Testis (tissue), 3 donors: ENCODE measurements around the gene PCDHA3. TPM values are rescaled to one million over a fixed set of nuclear protein-coding genes. Genes with fewer than 3 reads are reported as not detected.
A peak's percentile ranks its signal among the peaks of the same experiment; 100 is the strongest.
"Not testable (repeated sequence)": the region's sequence is repeated elsewhere in the genome, so short reads cannot be mapped to it uniquely, and the experiment has no call there.

Source experiments
- DNase-seq: peaks from one replicate; pipeline ENCODE4 v3.0.0-alpha.2; 2019
- H3K27ac ChIP-seq, 2 donors: fragments of 200-600 bp; sonication (generic); one replicate each; pipeline ENCODE4 v1.5.1; 2019
- H3K27me3 ChIP-seq: fragments of 200-600 bp; sonication (generic); one replicate; pipeline ENCODE4 v1.5.1; 2019
- H3K36me3 ChIP-seq: fragments of 200-600 bp; sonication (generic); one replicate; pipeline ENCODE4 v1.5.1; 2017; ENCODE audit warnings: low read depth; ENCODE audit errors: missing control alignments
- H3K4me1 ChIP-seq: fragments of 200-600 bp; sonication (generic); one replicate; pipeline ENCODE4 v1.5.1; 2019
- H3K4me3 ChIP-seq, 2 donors: fragments of 200-600 bp; sonication (generic); one replicate each; pipeline ENCODE4 v1.5.1; 2017 to 2019
- H3K9me3 ChIP-seq: fragments of 200-600 bp; sonication (generic); one replicate; pipeline ENCODE4 v1.5.1; 2017
- POLR2A ChIP-seq: fragments of 450-650 bp; IDR thresholded peaks from one replicate; pipeline ENCODE4 v1.6.1; 2017; ENCODE audit warnings: antibody characterized with exemption, mild to moderate bottlenecking, moderate library complexity
- WGBS, 2 donors: methylation state at CpG; one replicate each; pipeline ENCODE4 v1.1.5; 2018; 5-methylcytosine and 5-hydroxymethylcytosine counted together
- intact Hi-C: fragments of 100-400 bp; cut with DNase I; formaldehyde crosslinking; loops from one replicate; pipeline ENCODE4 v1.15.1; 2023; ENCODE audit warnings: low total_unique reads
- polyA plus RNA-seq: library from polyadenylated mRNA; stranded (reverse); fragments of 350-450 nt; fragmentation: Illumina TruSeq; extraction: RNeasy Lipid Tissue Mini Kit (QIAGEN cat#74804); gene quantifications from one replicate; pipeline ENCODE4 v1.2.3, GENCODE V29; 2014; ENCODE audit warnings: low read depth, low replicate concordance; ENCODE audit not compliant: insufficient read depth
- total RNA-seq, 2 donors: library from RNA; depleted of rRNA; stranded (reverse); fragments of >200 nt; gene quantifications; one replicate each; pipeline ENCODE4 v1.2.3, GENCODE V29; 2016
- TF ChIP-seq, protein P1 (sequence below), 3 experiments: fragments of 450-650 bp in 2 of 3; fragments of 200-600 bp in 1 of 3; sonication (generic) in 1 of 3; IDR thresholded peaks; one replicate each; pipeline ENCODE4 v1.5.1; 2016 to 2019; ENCODE audit warnings: antibody characterized with exemption in 3 of 3, mild to moderate bottlenecking in 2 of 3, moderate library complexity in 1 of 3

PCDHA3 gene
- total and polyA plus RNA-seq, 3 donors from 2014 or later, result 0.74 to 2.0 (median 0.79) TPM

DNA sequence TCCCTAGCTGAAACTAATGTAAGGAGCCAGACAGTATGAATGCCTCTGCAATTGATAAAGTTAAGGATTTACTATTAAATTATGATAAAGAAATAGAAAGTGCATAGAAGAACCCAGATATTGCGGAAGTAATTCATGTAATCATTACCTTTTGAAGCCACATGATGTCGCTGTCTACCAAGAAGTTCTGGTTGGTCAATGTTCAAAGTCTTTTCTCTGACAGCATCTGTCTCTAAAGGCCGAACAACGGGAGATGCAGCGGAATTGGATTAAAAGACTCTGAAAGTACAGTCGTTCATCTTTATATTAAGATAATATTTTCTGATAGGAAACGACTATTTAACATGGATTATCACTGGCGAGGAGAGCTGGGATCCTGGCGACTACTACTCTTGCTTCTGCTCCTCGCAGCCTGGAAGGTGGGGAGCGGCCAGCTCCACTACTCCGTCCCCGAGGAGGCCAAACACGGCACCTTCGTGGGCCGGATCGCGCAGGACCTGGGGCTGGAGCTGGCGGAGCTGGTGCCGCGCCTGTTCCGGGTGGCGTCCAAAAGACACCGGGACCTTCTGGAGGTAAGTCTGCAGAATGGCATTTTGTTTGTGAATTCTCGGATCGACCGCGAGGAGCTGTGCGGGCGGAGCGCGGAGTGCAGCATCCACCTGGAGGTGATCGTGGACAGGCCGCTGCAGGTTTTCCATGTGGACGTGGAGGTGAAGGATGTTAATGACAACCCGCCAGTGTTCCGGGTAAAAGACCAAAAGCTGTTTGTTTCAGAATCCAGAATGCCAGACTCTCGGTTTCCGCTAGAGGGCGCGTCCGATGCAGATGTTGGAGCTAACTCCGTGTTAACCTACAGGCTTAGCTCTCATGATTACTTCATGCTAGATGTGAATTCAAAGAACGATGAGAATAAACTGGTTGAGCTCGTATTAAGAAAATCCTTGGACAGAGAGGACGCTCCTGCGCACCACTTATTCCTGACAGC lies 40.4 kb downstream of the PCDHA3 start, which contains the start of gene PCDHA8:
PCDHA8 (plus strand) TSS at position 210 of the 985 bp plus-strand sequence; CDS start at position 345, 135 bp downstream.
- 13 to 18% methylated on average over 41 to 47 of the region's 47 CpGs for WGBS, 2 donors
- no peaks in the 10 kb centered on the region for H3K27me3 ChIP-seq
- intact Hi-C loops, result no loop called here
- no peaks in the 10 kb centered on the region for H3K9me3 ChIP-seq
- H3K4me3 ChIP-seq, result peak within 1 kb of the TSS in 1 of 2 donors; percentile 9
- TF ChIP-seq, protein P1, sequence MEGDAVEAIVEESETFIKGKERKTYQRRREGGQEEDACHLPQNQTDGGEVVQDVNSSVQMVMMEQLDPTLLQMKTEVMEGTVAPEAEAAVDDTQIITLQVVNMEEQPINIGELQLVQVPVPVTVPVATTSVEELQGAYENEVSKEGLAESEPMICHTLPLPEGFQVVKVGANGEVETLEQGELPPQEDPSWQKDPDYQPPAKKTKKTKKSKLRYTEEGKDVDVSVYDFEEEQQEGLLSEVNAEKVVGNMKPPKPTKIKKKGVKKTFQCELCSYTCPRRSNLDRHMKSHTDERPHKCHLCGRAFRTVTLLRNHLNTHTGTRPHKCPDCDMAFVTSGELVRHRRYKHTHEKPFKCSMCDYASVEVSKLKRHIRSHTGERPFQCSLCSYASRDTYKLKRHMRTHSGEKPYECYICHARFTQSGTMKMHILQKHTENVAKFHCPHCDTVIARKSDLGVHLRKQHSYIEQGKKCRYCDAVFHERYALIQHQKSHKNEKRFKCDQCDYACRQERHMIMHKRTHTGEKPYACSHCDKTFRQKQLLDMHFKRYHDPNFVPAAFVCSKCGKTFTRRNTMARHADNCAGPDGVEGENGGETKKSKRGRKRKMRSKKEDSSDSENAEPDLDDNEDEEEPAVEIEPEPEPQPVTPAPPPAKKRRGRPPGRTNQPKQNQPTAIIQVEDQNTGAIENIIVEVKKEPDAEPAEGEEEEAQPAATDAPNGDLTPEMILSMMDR (IDR thresholded peaks at IDR 0.05), result peak in 2 of 3 experiments; percentile 26 to 39
- no peak for TF ChIP-seq POLR2A
- H3K36me3 ChIP-seq, result no peaks in the 10 kb centered on the region
- no peaks in the 10 kb centered on the region for H3K4me1 ChIP-seq
- peak; percentile 72 for DNase-seq
- no peak within 1 kb of the TSS for H3K27ac ChIP-seq

DNA sequence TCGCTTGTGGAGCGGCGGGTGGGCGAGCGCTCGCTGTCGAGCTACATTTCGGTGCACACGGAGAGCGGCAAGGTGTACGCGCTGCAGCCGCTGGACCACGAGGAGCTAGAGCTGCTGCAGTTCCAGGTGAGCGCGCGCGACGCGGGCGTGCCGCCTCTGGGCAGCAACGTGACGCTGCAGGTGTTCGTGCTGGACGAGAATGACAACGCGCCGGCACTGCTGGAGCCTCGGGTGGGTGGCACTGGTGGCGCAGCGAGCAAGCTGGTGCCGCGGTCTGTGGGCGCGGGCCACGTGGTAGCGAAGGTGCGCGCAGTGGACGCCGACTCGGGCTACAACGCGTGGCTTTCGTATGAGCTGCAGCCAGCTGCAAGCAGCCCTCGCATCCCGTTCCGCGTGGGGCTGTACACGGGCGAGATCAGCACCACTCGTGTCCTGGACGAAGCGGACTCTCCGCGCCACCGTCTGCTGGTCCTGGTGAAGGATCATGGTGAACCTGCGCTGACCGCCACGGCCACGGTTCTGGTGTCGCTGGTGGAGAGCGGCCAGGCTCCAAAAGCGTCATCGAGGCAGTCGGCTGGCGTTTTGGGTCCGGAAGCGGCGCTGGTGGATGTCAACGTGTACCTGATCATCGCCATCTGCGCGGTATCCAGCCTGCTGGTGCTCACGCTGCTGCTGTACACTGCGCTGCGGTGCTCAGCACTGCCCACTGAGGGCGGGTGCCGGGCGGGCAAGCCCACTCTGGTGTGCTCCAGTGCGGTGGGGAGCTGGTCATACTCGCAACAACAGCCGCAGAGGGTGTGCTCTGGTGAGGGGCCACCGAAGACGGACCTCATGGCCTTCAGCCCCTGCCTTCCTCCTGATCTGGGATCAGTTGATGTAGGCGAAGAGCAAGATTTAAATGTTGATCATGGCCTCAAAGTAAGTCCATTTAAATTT lies 42.2 kb downstream of the PCDHA3 start:
- DNase-seq, result no peak
- intact Hi-C loops, result no loop called here
- H3K36me3 ChIP-seq, result no peaks in the 10 kb centered on the region
- H3K4me3 ChIP-seq, result no peak overlapping the region
- H3K9me3 ChIP-seq, result no peaks in the 10 kb centered on the region
- TF ChIP-seq, protein P1 (IDR thresholded peaks at IDR 0.05), result no peak
- TF ChIP-seq POLR2A, result no peak
- H3K27me3 ChIP-seq, result no peaks in the 10 kb centered on the region
- H3K27ac ChIP-seq, result no peak overlapping the region
- no peaks in the 10 kb centered on the region for H3K4me1 ChIP-seq
- 24 to 33% methylated on average over 56 to 74 of the region's 87 CpGs for WGBS, 2 donors

DNA sequence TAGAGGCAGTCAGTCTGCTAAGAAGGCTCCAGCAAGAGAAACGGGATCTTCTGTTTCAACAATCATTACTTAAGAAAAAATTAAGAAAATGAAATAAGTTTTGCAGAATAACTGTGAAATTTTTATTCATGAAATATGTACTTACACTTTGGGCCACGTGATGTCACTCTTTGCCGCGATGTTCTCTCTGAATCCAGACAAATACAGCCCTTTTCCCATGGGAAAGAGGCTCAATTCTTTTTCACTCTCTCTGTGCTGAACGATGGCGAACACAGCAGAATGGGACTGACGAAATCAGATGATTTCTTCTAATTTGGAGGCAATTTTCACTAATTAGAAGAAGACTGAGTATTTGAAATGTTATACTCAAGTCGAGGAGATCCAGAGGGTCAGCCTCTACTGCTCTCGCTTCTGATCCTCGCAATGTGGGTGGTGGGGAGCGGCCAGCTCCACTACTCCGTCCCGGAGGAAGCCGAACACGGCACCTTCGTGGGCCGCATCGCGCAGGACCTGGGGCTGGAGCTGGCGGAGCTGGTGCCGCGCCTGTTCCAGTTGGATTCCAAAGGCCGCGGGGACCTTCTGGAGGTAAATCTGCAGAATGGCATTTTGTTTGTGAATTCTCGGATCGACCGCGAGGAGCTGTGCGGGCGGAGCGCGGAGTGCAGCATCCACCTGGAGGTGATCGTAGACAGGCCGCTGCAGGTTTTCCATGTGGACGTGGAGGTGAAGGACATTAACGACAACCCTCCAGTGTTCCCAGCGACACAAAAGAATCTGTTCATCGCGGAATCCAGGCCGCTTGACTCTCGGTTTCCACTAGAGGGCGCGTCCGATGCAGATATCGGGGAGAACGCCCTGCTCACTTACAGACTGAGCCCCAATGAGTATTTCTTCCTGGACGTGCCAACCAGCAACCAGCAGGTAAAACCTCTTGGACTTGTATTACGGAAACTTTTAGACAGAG lies 47.6 kb downstream of the PCDHA3 start, which contains the start of gene PCDHA9:
PCDHA9 (plus strand) TSS at position 244 of the 964 bp plus-strand sequence; CDS start at position 358, 114 bp downstream.
- H3K4me3 ChIP-seq, result not testable (repeated sequence)

DNA sequence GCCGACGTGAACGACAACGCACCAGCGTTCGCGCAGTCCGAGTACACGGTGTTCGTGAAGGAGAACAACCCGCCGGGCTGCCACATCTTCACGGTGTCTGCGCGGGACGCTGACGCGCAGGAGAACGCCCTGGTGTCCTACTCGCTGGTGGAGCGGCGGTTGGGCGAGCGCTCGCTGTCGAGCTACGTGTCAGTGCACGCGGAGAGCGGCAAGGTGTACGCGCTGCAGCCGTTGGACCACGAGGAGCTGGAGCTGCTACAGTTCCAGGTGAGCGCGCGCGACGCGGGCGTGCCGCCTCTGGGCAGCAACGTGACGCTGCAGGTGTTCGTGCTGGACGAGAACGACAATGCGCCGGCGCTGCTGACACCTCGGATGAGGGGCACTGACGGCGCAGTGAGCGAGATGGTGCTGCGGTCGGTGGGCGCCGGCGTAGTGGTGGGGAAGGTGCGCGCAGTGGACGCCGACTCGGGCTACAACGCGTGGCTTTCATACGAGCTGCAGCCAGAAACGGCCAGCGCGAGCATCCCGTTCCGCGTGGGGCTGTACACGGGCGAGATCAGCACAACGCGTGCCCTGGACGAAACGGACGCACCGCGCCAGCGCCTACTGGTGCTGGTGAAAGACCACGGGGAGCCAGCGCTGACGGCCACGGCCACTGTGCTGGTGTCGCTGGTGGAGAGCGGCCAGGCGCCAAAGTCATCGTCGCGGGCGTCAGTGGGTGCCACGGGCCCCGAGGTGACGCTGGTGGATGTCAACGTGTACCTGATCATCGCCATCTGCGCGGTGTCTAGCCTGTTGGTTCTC lies 49.2 kb downstream of the PCDHA3 start:
- H3K9me3 ChIP-seq, H3K27me3 ChIP-seq, DNase-seq, H3K36me3 ChIP-seq, H3K27ac ChIP-seq, H3K4me1 ChIP-seq, intact Hi-C loops: not testable (repeated sequence)
- peak overlapping the region in 1 of 2 donors; percentile 32 for H3K4me3 ChIP-seq
- WGBS, 2 donors, result 16 to 38% methylated on average over 18 to 76 of the region's 101 CpGs

More for the DNA sequence above, 47.6 kb downstream of the PCDHA3 start, which contains the start of gene PCDHA9:
- H3K9me3 ChIP-seq, H3K36me3 ChIP-seq, intact Hi-C loops, H3K27me3 ChIP-seq, H3K27ac ChIP-seq, DNase-seq, H3K4me1 ChIP-seq: not testable (repeated sequence)
- 11 to 17% methylated on average over 11 to 36 of the region's 48 CpGs for WGBS, 2 donors

Other genes starting within 250 kb of the PCDHA3 start
- gene SRA1, start 243.6 kb upstream of the PCDHA3 start, total RNA-seq, result 10 to 100 TPM; 43.1 to 51.3 TPM
- gene SRA1, start 243.6 kb upstream of the PCDHA3 start, polyA plus RNA-seq, result 49.0 TPM
- 100 to 1,000 TPM; 122 to 129 TPM for gene APBB3, start 236.5 kb upstream of the PCDHA3 start, total RNA-seq
- gene APBB3, start 236.5 kb upstream of the PCDHA3 start, polyA plus RNA-seq, result 73.1 TPM
- 100 to 1,000 TPM in 1 of 2 donors, 10 to 100 TPM in 1; 84.3 to 105 TPM for gene SLC35A4, start 236.2 kb upstream of the PCDHA3 start, total RNA-seq
- gene SLC35A4, start 236.2 kb upstream of the PCDHA3 start, polyA plus RNA-seq, result 97.0 TPM
- 10 to 100 TPM; 23.7 to 41.1 TPM for gene CD14, start 167.9 kb upstream of the PCDHA3 start, total RNA-seq
- gene CD14, start 167.9 kb upstream of the PCDHA3 start, polyA plus RNA-seq, result 40.5 TPM
- gene TMCO6, start 161.6 kb upstream of the PCDHA3 start, total RNA-seq, result 100 to 1,000 TPM in 1 of 2 donors, 10 to 100 TPM in 1; 58.0 to 103 TPM
- gene TMCO6, start 161.6 kb upstream of the PCDHA3 start, polyA plus RNA-seq, result 34.5 TPM
- gene NDUFA2, start 153.4 kb upstream of the PCDHA3 start, total RNA-seq, result 100 to 1,000 TPM in 1 of 2 donors, 10 to 100 TPM in 1; 82.6 to 109 TPM
- gene NDUFA2, start 153.4 kb upstream of the PCDHA3 start, polyA plus RNA-seq, result 116 TPM
- 100 to 1,000 TPM; 160 to 192 TPM for gene IK, start 153.2 kb upstream of the PCDHA3 start, total RNA-seq
- gene IK, start 153.2 kb upstream of the PCDHA3 start, polyA plus RNA-seq, result 187 TPM
- gene WDR55, start 136.2 kb upstream of the PCDHA3 start, total RNA-seq, result 10 to 100 TPM; 17.6 to 21.1 TPM
- 11.7 TPM for gene WDR55, start 136.2 kb upstream of the PCDHA3 start, polyA plus RNA-seq
- gene DND1, start 127.5 kb upstream of the PCDHA3 start, total RNA-seq, result 10 to 100 TPM; 31.8 to 47.2 TPM
- gene DND1, start 127.5 kb upstream of the PCDHA3 start, polyA plus RNA-seq, result 21.8 TPM
- gene HARS1, start 109.7 kb upstream of the PCDHA3 start, total RNA-seq, result 10 to 100 TPM; 58.7 to 63.9 TPM
- 73.4 TPM for gene HARS1, start 109.7 kb upstream of the PCDHA3 start, polyA plus RNA-seq
- 10 to 100 TPM; 40.2 to 43.1 TPM for gene HARS2, start 109.6 kb upstream of the PCDHA3 start, total RNA-seq
- 30.8 TPM for gene HARS2, start 109.6 kb upstream of the PCDHA3 start, polyA plus RNA-seq
- 10 to 100 TPM; 28.5 to 30.2 TPM for gene ZMAT2, start 100.6 kb upstream of the PCDHA3 start, total RNA-seq
- gene ZMAT2, start 100.6 kb upstream of the PCDHA3 start, polyA plus RNA-seq, result 50.5 TPM
- 1 to 10 TPM; 1.7 to 2.6 TPM for gene PCDHA1, start 14.9 kb upstream of the PCDHA3 start, total RNA-seq
- gene PCDHA1, start 14.9 kb upstream of the PCDHA3 start, polyA plus RNA-seq, result 1.8 TPM
- 1 to 10 TPM; 1.0 to 1.3 TPM for gene PCDHA2, start 6.2 kb upstream of the PCDHA3 start, total RNA-seq
- gene PCDHA2, start 6.2 kb upstream of the PCDHA3 start, polyA plus RNA-seq, result 0.57 TPM
- gene PCDHA4, start 6.0 kb downstream of the PCDHA3 start, total RNA-seq, result 1 to 10 TPM; 3.4 to 4.5 TPM
- gene PCDHA4, start 6.0 kb downstream of the PCDHA3 start, polyA plus RNA-seq, result 1.3 TPM
- gene PCDHA5, start 20.6 kb downstream of the PCDHA3 start, total RNA-seq, result 1 to 10 TPM; 1.0 to 1.7 TPM
- 0.21 TPM for gene PCDHA5, start 20.6 kb downstream of the PCDHA3 start, polyA plus RNA-seq
- gene PCDHA6, start 26.9 kb downstream of the PCDHA3 start, total RNA-seq, result 1 to 10 TPM; 2.3 to 4.6 TPM
- 0.88 TPM for gene PCDHA6, start 26.9 kb downstream of the PCDHA3 start, polyA plus RNA-seq
- 1 to 10 TPM; 2.7 to 3.8 TPM for gene PCDHA7, start 33.2 kb downstream of the PCDHA3 start, total RNA-seq
- gene PCDHA7, start 33.2 kb downstream of the PCDHA3 start, polyA plus RNA-seq, result 0.78 TPM
- 1 to 10 TPM; 1.2 to 1.9 TPM for gene PCDHA8, start 40.1 kb downstream of the PCDHA3 start, total RNA-seq
- 0.24 TPM for gene PCDHA8, start 40.1 kb downstream of the PCDHA3 start, polyA plus RNA-seq
- gene PCDHA9, start 47.3 kb downstream of the PCDHA3 start, total RNA-seq, result 1 to 10 TPM; 2.0 to 2.3 TPM
- 1.1 TPM for gene PCDHA9, start 47.3 kb downstream of the PCDHA3 start, polyA plus RNA-seq
- gene PCDHA10, start 54.8 kb downstream of the PCDHA3 start, total RNA-seq, result 1 to 10 TPM; 3.3 to 4.4 TPM
- 0.95 TPM for gene PCDHA10, start 54.8 kb downstream of the PCDHA3 start, polyA plus RNA-seq
- 1 to 10 TPM; 2.9 to 4.6 TPM for gene PCDHA11, start 67.9 kb downstream of the PCDHA3 start, total RNA-seq
- 2.7 TPM for gene PCDHA11, start 67.9 kb downstream of the PCDHA3 start, polyA plus RNA-seq
- gene PCDHA12, start 74.3 kb downstream of the PCDHA3 start, total RNA-seq, result 1 to 10 TPM; 4.0 to 4.3 TPM
- gene PCDHA12, start 74.3 kb downstream of the PCDHA3 start, polyA plus RNA-seq, result 1.9 TPM
- 1 to 10 TPM; 4.4 to 4.7 TPM for gene PCDHA13, start 81.1 kb downstream of the PCDHA3 start, total RNA-seq
- 1.8 TPM for gene PCDHA13, start 81.1 kb downstream of the PCDHA3 start, polyA plus RNA-seq
- gene PCDHAC1, start 125.2 kb downstream of the PCDHA3 start, total RNA-seq, result 1 to 10 TPM; 5.5 to 7.5 TPM
- 1.8 TPM for gene PCDHAC1, start 125.2 kb downstream of the PCDHA3 start, polyA plus RNA-seq
- gene PCDHAC2, start 165.4 kb downstream of the PCDHA3 start, total RNA-seq, result 10 to 100 TPM; 15.5 to 19.6 TPM
- gene PCDHAC2, start 165.4 kb downstream of the PCDHA3 start, polyA plus RNA-seq, result 9.4 TPM